ENCODE measurements around the gene CEMIP. TPM values are rescaled to one million over a fixed set of nuclear protein-coding genes. Genes with fewer than 3 reads are reported as not detected.
A peak's percentile ranks its signal among the peaks of the same experiment; 100 is the strongest.

Gene CEMIP
- total RNA-seq, 1 donor = 687 TPM

GRCh38 chr15:80985981-80986380 is 206.8 kb downstream of the CEMIP start:
- TF ChIP-seq, protein P1, sequence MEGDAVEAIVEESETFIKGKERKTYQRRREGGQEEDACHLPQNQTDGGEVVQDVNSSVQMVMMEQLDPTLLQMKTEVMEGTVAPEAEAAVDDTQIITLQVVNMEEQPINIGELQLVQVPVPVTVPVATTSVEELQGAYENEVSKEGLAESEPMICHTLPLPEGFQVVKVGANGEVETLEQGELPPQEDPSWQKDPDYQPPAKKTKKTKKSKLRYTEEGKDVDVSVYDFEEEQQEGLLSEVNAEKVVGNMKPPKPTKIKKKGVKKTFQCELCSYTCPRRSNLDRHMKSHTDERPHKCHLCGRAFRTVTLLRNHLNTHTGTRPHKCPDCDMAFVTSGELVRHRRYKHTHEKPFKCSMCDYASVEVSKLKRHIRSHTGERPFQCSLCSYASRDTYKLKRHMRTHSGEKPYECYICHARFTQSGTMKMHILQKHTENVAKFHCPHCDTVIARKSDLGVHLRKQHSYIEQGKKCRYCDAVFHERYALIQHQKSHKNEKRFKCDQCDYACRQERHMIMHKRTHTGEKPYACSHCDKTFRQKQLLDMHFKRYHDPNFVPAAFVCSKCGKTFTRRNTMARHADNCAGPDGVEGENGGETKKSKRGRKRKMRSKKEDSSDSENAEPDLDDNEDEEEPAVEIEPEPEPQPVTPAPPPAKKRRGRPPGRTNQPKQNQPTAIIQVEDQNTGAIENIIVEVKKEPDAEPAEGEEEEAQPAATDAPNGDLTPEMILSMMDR (IDR thresholded peaks at IDR 0.05; ENCODE audit: extremely low read depth, low read depth, low read length) = no peak
- Histone ChIP-seq H3K27me3 (ENCODE audit: insufficient read depth, low read length) (no peaks in the 10 kb centered on the region), H3K9me3 (ENCODE audit: low read depth, low read length) (no peaks in the 10 kb centered on the region), H4K20me1 (ENCODE audit: insufficient read depth, low read length) (peaks cover 24% of the 10 kb centered on the region), H3K36me3 (ENCODE audit: insufficient read depth, low read length) (peaks cover 3% of the 10 kb centered on the region), H3K4me2 (ENCODE audit: insufficient read depth, low read length) (no peak overlapping the region), H3K79me2 (ENCODE audit: insufficient read depth, low read length) (peaks cover 73% of the 10 kb centered on the region), H3K4me3 (ENCODE audit: insufficient read depth, low read length) (no peak overlapping the region), H3K27ac (ENCODE audit: low read depth, low read length) (no peak overlapping the region), H3K4me1 (ENCODE audit: insufficient read depth, low read length) (peaks cover 23% of the 10 kb centered on the region), H2AFZ (ENCODE audit: low read length) (no peak overlapping the region)
- no peak for DNase-seq (ENCODE audit: insufficient read length, low spot score, missing footprints)

DNA sequence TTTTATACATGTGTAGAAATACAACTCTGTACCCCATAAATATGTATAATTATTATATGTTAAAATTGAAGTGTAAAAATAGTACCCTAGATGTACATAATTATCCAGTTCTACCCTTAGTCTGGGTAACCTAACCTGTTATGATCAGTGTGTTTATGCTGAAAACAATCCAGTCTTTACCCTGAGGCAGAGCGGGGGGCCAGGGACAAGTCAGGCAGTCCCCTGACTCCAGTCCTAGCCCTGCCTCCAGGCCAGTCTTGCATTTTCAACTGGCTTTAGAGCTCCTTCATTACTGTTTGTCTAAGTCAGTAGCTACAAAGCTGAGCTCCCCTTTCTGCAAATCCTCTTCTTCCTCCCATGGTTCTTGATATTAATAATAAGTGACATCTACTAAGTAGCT is 207.3 kb downstream of the CEMIP start:
- Histone ChIP-seq H3K27ac (ENCODE audit: low read depth, low read length) (no peak overlapping the region), H3K27me3 (ENCODE audit: insufficient read depth, low read length) (no peaks in the 10 kb centered on the region), H4K20me1 (ENCODE audit: insufficient read depth, low read length) (peaks cover 24% of the 10 kb centered on the region), H3K4me3 (ENCODE audit: insufficient read depth, low read length) (no peak overlapping the region), H3K4me1 (ENCODE audit: insufficient read depth, low read length) (peaks cover 28% of the 10 kb centered on the region), H3K4me2 (ENCODE audit: insufficient read depth, low read length) (no peak overlapping the region), H2AFZ (ENCODE audit: low read length) (no peak overlapping the region), H3K79me2 (ENCODE audit: insufficient read depth, low read length) (peaks cover 73% of the 10 kb centered on the region), H3K9me3 (ENCODE audit: low read depth, low read length) (no peaks in the 10 kb centered on the region), H3K36me3 (ENCODE audit: insufficient read depth, low read length) (peaks cover 3% of the 10 kb centered on the region)
- TF ChIP-seq, protein P1 (IDR thresholded peaks at IDR 0.05; ENCODE audit: extremely low read depth, low read depth, low read length) = no peak
- DNase-seq (ENCODE audit: insufficient read length, low spot score, missing footprints) = no peak

DNA sequence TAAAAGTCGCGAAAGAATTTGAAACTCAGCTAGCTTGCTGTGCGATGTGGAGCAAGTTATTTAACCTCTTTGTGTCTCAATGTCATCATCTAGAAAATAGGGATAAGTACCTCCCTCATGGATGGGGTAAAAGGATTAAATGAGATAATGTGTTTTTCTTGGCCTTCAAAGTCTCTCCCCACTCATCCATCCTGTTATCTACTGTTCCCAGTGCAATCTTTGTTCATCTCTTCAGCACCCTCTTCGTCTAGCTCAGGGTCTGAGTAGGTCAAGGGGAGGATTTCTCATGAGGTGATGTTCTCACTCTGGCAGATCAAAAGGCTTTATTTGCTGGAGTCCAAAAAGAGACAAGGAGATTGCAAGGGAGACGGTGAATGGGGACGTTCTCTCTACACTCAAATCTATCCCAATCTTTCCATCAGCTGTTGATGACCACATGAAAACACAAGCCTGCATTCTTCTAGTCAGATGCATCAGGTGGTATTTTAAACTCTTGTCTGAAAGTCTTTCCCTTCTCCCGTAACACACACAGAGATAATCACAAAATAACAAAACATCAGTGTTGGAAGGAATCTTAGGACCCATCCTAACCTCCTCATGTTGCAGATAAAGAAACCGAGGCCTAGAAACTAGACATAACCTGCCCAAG is 209.1 kb downstream of the CEMIP start:
- Histone ChIP-seq H3K79me2 (ENCODE audit: insufficient read depth, low read length) (peaks cover 58% of the 10 kb centered on the region), H3K9me3 (ENCODE audit: low read depth, low read length) (no peaks in the 10 kb centered on the region), H3K4me2 (ENCODE audit: insufficient read depth, low read length) (peak overlapping the region; percentile 98), H4K20me1 (ENCODE audit: insufficient read depth, low read length) (peaks cover 24% of the 10 kb centered on the region), H3K4me1 (ENCODE audit: insufficient read depth, low read length) (peaks cover 31% of the 10 kb centered on the region), H3K4me3 (ENCODE audit: insufficient read depth, low read length) (peak overlapping the region; percentile 92), H3K27me3 (ENCODE audit: insufficient read depth, low read length) (no peaks in the 10 kb centered on the region), H2AFZ (ENCODE audit: low read length) (no peak overlapping the region), H3K27ac (ENCODE audit: low read depth, low read length) (peak overlapping the region; percentile 68), H3K36me3 (ENCODE audit: insufficient read depth, low read length) (no peaks in the 10 kb centered on the region)
- no peak for DNase-seq (ENCODE audit: insufficient read length, low spot score, missing footprints)
- TF ChIP-seq, protein P1 (IDR thresholded peaks at IDR 0.05; ENCODE audit: extremely low read depth, low read depth, low read length) = no peak

DNA sequence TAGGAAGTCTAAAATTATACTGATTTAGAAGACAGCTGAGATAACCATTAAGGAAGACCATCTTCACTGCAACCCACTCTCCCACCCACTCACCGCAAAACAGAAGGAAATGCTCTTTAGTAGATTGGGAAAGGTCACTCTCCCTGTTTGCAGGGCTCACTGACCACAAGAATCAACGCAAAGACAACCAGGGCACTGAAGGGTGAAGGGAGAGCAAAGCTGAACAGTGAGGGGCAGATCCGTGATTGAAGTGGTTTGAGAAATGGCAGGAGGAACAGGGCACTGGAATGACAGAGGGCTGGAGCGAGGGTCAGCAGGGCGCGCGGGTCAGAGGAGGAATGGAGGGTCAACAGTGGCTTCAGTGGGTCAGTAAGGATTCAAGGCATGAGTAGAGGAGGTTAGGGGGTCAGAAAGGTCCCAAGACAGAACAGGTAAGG is 209.9 kb downstream of the CEMIP start:
- H2AFZ ChIP-seq (ENCODE audit: low read length) = peak overlapping the region; percentile 90
- H3K4me2 ChIP-seq (ENCODE audit: insufficient read depth, low read length) = peak overlapping the region; percentile 98
- H3K79me2 ChIP-seq (ENCODE audit: insufficient read depth, low read length) = peaks cover 53% of the 10 kb centered on the region
- peak overlapping the region; percentile 68 for H3K27ac ChIP-seq (ENCODE audit: low read depth, low read length)
- no peak for DNase-seq (ENCODE audit: insufficient read length, low spot score, missing footprints)
- no peaks in the 10 kb centered on the region for H3K36me3 ChIP-seq (ENCODE audit: insufficient read depth, low read length)
- peak overlapping the region; percentile 92 for H3K4me3 ChIP-seq (ENCODE audit: insufficient read depth, low read length)
- H3K27me3 ChIP-seq (ENCODE audit: insufficient read depth, low read length) = no peaks in the 10 kb centered on the region
- peaks cover 24% of the 10 kb centered on the region for H4K20me1 ChIP-seq (ENCODE audit: insufficient read depth, low read length)
- H3K9me3 ChIP-seq (ENCODE audit: low read depth, low read length) = no peaks in the 10 kb centered on the region
- H3K4me1 ChIP-seq (ENCODE audit: insufficient read depth, low read length) = peaks cover 31% of the 10 kb centered on the region
- TF ChIP-seq, protein P1 (IDR thresholded peaks at IDR 0.05; ENCODE audit: extremely low read depth, low read depth, low read length) = no peak
